GM18505 (cell line): ENCODE measurements around the gene OR2H1.

ENCODE experiments used
- ATAC-seq: cut with Tn5 transposase; IDR thresholded peaks from one replicate; pipeline ENCODE4 v1.9.1; 2021; ENCODE audit not compliant: unreplicated experiment
- POLR2A ChIP-seq: IDR thresholded peaks from 4 replicates; pipeline ENCODE4 v1.6.1; 2011; ENCODE audit warnings: borderline replicate concordance; ENCODE audit not compliant: insufficient read depth, insufficient read length; ENCODE audit errors: extremely low read depth

Gene OR2H1

GRCh38 chr6:29491574-29491973, 34.6 kb downstream of the OR2H1 start:
- ATAC-seq = no peak
- no peak for TF ChIP-seq POLR2A

GRCh38 chr6:29493261-29493660, 36.3 kb downstream of the OR2H1 start:
- no peak for ATAC-seq
- TF ChIP-seq POLR2A = no peak

GRCh38 chr6:29494131-29494530, 37.2 kb downstream of the OR2H1 start:
- no peak for TF ChIP-seq POLR2A
- no peak for ATAC-seq

- TF ChIP-seq POLR2A = no peak
- ATAC-seq = no peak
Measured at GRCh38 chr6:29495571-29495970, 38.6 kb downstream of the OR2H1 start.

- no peak for ATAC-seq
- TF ChIP-seq POLR2A = no peak
Measured at GRCh38 chr6:29496961-29497360, 40.0 kb downstream of the OR2H1 start.

- ATAC-seq = no peak
- no peak for TF ChIP-seq POLR2A
Measured at GRCh38 chr6:29499704-29500103, 42.7 kb downstream of the OR2H1 start.

- TF ChIP-seq POLR2A = no peak
- ATAC-seq = no peak
Measured at GRCh38 chr6:29500594-29500993, 43.6 kb downstream of the OR2H1 start.

- no peak for ATAC-seq
- TF ChIP-seq POLR2A = no peak
Measured at GRCh38 chr6:29501106-29501505, 44.2 kb downstream of the OR2H1 start.

- no peak for TF ChIP-seq POLR2A
Measured at GRCh38 chr6:29502181-29502580, 45.2 kb downstream of the OR2H1 start.

GRCh38 chr6:29502597-29502996, 45.6 kb downstream of the OR2H1 start:
- TF ChIP-seq POLR2A = no peak
- no peak for ATAC-seq

More at GRCh38 chr6:29502181-29502580, 45.2 kb downstream of the OR2H1 start:
- no peak for ATAC-seq

- ATAC-seq = no peak
- no peak for TF ChIP-seq POLR2A
Measured at GRCh38 chr6:29504961-29505360, 48.0 kb downstream of the OR2H1 start.

- no peak for TF ChIP-seq POLR2A
Measured at GRCh38 chr6:29505808-29506207, 48.9 kb downstream of the OR2H1 start.

GRCh38 chr6:29506446-29507067, 49.6 kb downstream of the OR2H1 start:
- ATAC-seq = no peak
- no peak for TF ChIP-seq POLR2A

More at GRCh38 chr6:29505808-29506207, 48.9 kb downstream of the OR2H1 start:
- no peak for ATAC-seq

- ATAC-seq = no peak
- no peak for TF ChIP-seq POLR2A
Measured at GRCh38 chr6:29507319-29507718, 50.4 kb downstream of the OR2H1 start.

GRCh38 chr6:29509239-29509638, 52.3 kb downstream of the OR2H1 start:
- ATAC-seq = no peak
- no peak for TF ChIP-seq POLR2A

- TF ChIP-seq POLR2A = no peak
- ATAC-seq = no peak
Measured at GRCh38 chr6:29509711-29510110, 52.8 kb downstream of the OR2H1 start.

GRCh38 chr6:29510202-29510601, 53.2 kb downstream of the OR2H1 start:
- TF ChIP-seq POLR2A = no peak
- no peak for ATAC-seq
